GM10266 (cell line): Measurements from ENCODE around the gene SMG6.

Source experiments
- DNase-seq: peaks from one replicate; pipeline ENCODE4 v3.0.0; 2012; ENCODE audit errors: extremely low spot score
- TF ChIP-seq, protein P1 (sequence below): IDR thresholded peaks from 2 replicates; pipeline ENCODE4 v1.5.1; 2012; ENCODE audit warnings: mild to moderate bottlenecking, low read depth; ENCODE audit not compliant: control insufficient read depth, insufficient read depth; ENCODE audit errors: missing control alignments

SMG6 gene

DNA sequence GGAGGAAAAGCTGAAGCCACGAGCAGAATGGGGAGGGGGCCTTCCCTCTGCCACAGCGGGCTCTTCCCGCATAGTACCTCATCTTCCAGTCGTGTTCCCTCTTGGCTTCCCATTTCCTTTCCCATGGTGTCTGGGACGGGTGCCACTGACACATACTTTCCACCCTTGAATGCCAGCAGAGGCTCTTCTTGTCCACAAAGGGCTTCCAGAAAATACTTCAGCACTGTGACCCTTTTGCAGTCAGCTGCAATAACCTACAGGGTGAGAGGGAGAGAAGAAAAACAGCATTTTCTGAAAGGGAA lies 218.0 kb downstream of the SMG6 start:
- TF ChIP-seq, protein P1, sequence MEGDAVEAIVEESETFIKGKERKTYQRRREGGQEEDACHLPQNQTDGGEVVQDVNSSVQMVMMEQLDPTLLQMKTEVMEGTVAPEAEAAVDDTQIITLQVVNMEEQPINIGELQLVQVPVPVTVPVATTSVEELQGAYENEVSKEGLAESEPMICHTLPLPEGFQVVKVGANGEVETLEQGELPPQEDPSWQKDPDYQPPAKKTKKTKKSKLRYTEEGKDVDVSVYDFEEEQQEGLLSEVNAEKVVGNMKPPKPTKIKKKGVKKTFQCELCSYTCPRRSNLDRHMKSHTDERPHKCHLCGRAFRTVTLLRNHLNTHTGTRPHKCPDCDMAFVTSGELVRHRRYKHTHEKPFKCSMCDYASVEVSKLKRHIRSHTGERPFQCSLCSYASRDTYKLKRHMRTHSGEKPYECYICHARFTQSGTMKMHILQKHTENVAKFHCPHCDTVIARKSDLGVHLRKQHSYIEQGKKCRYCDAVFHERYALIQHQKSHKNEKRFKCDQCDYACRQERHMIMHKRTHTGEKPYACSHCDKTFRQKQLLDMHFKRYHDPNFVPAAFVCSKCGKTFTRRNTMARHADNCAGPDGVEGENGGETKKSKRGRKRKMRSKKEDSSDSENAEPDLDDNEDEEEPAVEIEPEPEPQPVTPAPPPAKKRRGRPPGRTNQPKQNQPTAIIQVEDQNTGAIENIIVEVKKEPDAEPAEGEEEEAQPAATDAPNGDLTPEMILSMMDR = no peak
- DNase-seq = no peak

DNA sequence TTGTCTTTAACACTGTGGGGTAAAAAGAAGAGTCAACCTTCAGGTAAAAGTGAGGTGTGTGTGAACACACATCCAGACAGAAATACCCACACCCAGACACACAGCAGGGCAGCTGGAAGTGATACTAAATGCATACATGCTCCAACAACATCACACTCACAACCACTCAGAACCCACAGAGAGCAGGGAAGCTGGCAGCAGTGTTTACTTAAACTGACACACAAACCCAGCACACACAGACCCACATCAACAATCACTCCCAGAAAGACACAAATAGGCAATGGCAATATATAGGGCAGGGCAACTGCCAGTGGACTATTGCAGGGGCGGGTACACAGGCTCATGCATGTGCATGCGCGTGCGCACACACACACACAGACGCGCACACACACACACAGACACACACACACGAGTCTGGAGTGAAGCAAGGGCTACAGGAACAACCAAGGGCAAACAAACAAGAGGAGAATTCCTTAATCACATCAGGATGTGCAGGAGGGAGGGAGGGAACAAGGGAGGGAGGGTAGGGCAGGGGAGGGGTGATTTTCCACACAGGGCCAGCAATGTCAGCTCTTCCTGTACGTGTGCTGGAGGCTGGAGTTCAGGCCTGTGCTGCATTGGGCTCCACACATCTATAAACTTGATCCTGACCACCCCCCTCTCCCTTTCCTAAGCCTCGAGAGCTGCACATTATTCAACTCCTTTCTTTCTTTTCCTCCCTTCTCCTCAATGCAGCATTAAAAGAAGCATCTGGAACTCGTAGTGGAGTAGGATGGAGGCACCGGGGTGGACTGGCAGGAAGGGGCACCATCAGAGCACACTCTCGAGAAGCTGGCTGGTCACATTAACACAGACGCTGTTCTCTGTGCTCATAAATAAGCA lies 218.6 kb downstream of the SMG6 start:
- TF ChIP-seq, protein P1 = no peak
- DNase-seq = no peak

DNA sequence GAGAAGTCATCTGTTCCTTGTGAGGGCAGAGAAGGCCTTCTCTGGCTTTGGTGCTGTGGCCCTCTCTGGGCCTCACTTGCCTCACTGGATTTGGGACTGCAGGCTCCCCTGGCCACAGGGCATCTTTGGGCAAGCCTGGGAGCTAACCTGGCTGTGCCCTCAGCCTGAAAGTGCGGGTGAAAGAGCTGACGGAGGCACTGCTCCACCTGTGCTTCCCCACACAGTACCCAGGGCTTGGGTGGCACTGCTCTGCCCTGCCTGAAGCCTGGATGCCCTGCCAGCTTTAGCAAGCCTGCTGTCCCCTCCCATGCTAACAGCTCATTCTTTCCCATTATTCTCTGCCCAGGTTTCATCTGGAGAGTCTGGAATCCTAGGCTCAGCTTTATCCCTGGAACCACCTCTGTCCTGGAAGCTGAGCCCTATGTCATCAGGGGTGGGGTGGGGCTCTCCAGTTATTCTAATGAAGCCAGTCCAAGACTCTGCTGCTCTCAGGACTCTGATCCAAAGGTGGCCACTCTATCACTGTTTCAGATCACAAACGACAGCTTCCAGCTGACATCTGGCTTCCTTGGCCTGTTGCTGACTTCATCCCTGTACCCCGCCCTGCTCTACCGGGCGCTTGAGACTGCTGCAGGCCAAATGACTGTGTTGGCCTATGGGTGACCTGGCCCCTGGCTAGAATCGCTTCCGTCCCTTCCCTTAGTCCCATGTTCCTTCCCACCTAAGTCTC lies 219.4 kb downstream of the SMG6 start:
- TF ChIP-seq, protein P1 = no peak
- DNase-seq = no peak

DNA sequence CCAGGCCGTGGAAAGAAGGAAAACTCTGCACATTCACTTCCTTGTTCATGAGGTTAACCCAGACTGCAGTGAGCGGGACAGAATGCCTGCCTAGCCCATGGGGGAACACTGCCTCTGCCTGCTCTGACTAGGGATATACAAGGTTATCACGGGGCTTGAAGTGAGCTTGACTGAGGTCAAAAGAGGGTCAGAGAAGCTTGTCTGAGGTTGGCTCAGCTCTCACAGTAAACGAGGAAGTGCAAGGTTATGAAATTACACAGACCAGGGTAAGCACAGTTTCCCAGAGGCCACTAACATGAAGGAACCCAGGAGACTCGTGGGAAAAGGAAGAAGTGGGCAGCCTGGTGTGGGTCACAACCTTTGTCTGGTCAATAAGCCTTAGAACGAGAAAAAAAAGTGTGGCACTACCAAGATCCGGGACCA lies 220.0 kb downstream of the SMG6 start:
- TF ChIP-seq, protein P1 = peak; percentile 25
- peak; percentile 72 for DNase-seq

DNA sequence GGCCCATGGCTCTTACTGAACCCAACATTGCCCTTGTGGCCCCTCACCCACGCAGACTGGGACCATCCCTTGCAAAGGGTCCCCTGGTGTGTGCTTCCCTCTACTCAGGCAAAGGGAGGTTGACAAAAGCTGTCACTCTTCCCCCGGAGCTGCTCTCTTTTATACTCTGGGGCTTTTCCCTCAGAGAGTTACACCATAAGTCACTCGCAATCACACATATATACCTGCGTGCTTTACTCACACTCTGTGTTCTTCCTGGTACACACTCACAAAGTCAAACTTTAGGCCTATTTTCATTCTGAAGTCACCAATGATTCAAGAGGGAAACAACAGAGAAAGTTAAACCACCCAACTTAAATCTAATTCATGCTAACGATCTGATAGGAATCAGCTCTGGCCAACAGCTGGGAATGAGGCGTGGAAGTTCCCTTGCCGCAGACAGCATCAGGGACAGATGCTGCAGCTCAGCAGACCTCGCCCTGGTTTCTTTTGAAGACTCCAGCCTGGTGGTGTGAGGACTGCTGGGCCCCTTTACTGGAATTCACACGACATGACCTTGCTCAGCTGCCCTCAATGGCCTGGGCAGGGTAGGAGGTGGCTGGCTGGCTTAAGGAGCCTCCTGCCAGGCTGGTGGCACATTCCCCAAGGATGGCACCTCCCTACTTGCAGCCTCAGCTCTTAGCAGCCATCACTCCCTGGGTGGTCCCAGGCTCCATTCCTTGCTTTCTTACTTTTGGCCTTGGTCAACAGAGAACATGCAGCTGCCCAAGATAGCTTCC lies 221.4 kb downstream of the SMG6 start:
- TF ChIP-seq, protein P1 = no peak
- DNase-seq = no peak

DNA sequence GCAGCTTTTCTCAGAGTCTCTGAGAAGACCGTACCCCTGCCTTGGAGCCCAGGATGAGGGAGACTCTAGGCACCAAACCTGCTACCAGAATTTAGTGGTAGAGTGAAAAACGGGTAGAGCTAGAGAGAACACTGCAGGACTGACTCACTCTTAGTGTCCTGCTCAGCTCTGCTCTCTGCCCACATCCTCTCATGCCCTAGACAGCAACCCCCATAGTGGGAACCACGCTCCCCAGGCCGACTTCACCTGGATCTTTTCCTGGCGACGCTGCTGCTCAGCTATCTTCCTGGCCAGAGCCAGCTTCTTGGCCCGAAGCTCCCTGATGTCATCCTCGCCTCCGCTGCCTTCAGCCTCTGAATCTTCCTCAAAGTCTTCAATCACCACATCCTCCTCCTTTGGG lies 222.0 kb downstream of the SMG6 start:
- TF ChIP-seq, protein P1 = no peak
- DNase-seq = no peak
